Measurements from ENCODE around the gene TFE3. TPM values are rescaled to one million over a fixed set of nuclear protein-coding genes. Genes with fewer than 3 reads are reported as not detected.

TFE3 gene
- total RNA-seq, 1 experiment from 2014 or later, result 46.4 TPM

DNA sequence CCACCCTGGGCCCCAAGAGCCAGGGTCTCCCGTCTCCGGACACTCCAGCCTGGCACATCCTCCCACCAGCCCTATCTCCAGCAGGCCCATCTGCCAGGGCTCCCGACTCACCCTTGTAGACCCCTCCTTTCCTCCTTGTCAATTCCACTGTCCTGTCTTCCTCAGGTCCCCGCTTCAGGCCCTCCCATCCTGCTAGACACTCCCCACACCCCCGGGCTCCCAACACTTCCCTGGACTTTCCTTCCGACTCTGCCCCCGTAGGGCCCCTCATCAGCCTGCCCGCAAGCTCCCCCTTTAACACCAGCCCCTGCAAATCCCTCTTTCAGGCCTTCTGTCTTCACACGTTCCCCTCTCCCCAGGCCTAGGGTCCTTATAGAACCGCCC lies 29.5 kb upstream of the TFE3 start:
- TF ChIP-seq ESRRA (CRISPR knock-in tag; IDR thresholded peaks at IDR 0.05; ENCODE audit: borderline replicate concordance) (no peak), CREB1 (CRISPR knock-in tag; IDR thresholded peaks at IDR 0.05) (no peak), TP53 (CRISPR knock-in tag; IDR thresholded peaks at IDR 0.05) (no peak), NR3C1 (CRISPR knock-in tag; conservative IDR thresholded peaks at IDR 0.05; ENCODE audit: low read depth) (no peak), SP1 (CRISPR knock-in tag; conservative IDR thresholded peaks at IDR 0.05) (no peak), TEAD4 (CRISPR knock-in tag; IDR thresholded peaks at IDR 0.05) (no peak), NR2C2 (CRISPR knock-in tag; IDR thresholded peaks at IDR 0.05) (no peak), RORB (CRISPR knock-in tag; IDR thresholded peaks at IDR 0.05) (no peak), NFE2L1 (CRISPR knock-in tag; IDR thresholded peaks at IDR 0.05) (no peak), ZNF232 (CRISPR knock-in tag; IDR thresholded peaks at IDR 0.05) (no peak), ZBTB21 (CRISPR knock-in tag; IDR thresholded peaks at IDR 0.05; ENCODE audit: borderline replicate concordance) (no peak)
- TF ChIP-seq, protein P1, sequence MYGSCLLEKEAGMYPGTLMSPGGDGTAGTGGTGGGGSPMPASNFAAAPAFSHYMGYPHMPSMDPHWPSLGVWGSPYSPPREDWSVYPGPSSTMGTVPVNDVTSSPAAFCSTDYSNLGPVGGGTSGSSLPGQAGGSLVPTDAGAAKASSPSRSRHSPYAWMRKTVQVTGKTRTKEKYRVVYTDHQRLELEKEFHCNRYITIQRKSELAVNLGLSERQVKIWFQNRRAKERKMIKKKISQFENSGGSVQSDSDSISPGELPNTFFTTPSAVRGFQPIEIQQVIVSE (CRISPR knock-in tag; IDR thresholded peaks at IDR 0.05; ENCODE audit: borderline replicate concordance), result no peak
- TF ChIP-seq, protein P2, sequence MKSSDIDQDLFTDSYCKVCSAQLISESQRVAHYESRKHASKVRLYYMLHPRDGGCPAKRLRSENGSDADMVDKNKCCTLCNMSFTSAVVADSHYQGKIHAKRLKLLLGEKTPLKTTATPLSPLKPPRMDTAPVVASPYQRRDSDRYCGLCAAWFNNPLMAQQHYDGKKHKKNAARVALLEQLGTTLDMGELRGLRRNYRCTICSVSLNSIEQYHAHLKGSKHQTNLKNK (CRISPR knock-in tag; IDR thresholded peaks at IDR 0.05), result no peak
- TF ChIP-seq, protein P3, sequence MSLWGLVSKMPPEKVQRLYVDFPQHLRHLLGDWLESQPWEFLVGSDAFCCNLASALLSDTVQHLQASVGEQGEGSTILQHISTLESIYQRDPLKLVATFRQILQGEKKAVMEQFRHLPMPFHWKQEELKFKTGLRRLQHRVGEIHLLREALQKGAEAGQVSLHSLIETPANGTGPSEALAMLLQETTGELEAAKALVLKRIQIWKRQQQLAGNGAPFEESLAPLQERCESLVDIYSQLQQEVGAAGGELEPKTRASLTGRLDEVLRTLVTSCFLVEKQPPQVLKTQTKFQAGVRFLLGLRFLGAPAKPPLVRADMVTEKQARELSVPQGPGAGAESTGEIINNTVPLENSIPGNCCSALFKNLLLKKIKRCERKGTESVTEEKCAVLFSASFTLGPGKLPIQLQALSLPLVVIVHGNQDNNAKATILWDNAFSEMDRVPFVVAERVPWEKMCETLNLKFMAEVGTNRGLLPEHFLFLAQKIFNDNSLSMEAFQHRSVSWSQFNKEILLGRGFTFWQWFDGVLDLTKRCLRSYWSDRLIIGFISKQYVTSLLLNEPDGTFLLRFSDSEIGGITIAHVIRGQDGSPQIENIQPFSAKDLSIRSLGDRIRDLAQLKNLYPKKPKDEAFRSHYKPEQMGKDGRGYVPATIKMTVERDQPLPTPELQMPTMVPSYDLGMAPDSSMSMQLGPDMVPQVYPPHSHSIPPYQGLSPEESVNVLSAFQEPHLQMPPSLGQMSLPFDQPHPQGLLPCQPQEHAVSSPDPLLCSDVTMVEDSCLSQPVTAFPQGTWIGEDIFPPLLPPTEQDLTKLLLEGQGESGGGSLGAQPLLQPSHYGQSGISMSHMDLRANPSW (CRISPR knock-in tag; conservative IDR thresholded peaks at IDR 0.05; ENCODE audit: low read depth), result no peak
- TF ChIP-seq, protein P4, sequence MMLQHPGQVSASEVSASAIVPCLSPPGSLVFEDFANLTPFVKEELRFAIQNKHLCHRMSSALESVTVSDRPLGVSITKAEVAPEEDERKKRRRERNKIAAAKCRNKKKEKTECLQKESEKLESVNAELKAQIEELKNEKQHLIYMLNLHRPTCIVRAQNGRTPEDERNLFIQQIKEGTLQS (CRISPR knock-in tag; conservative IDR thresholded peaks at IDR 0.05), result no peak
- TF ChIP-seq, protein P5, sequence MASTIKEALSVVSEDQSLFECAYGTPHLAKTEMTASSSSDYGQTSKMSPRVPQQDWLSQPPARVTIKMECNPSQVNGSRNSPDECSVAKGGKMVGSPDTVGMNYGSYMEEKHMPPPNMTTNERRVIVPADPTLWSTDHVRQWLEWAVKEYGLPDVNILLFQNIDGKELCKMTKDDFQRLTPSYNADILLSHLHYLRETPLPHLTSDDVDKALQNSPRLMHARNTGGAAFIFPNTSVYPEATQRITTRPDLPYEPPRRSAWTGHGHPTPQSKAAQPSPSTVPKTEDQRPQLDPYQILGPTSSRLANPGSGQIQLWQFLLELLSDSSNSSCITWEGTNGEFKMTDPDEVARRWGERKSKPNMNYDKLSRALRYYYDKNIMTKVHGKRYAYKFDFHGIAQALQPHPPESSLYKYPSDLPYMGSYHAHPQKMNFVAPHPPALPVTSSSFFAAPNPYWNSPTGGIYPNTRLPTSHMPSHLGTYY (CRISPR knock-in tag; IDR thresholded peaks at IDR 0.05), result no peak
- Mint-ChIP-seq H3K36me3 (no peaks in the 10 kb centered on the region), H3K4me1 (peaks cover 11% of the 10 kb centered on the region), H3K27ac (no peak overlapping the region), H3K27me3 (ENCODE audit: low read depth) (no peaks in the 10 kb centered on the region), H3K9me3 (no peaks in the 10 kb centered on the region), H3K4me3 (peak overlapping the region; percentile 83)
- no peak for DNase-seq (ENCODE audit: low spot score)
- ChIA-PET POLR2A (no interaction called here), CTCF (no interaction called here)
- ATAC-seq, result no peak

DNA sequence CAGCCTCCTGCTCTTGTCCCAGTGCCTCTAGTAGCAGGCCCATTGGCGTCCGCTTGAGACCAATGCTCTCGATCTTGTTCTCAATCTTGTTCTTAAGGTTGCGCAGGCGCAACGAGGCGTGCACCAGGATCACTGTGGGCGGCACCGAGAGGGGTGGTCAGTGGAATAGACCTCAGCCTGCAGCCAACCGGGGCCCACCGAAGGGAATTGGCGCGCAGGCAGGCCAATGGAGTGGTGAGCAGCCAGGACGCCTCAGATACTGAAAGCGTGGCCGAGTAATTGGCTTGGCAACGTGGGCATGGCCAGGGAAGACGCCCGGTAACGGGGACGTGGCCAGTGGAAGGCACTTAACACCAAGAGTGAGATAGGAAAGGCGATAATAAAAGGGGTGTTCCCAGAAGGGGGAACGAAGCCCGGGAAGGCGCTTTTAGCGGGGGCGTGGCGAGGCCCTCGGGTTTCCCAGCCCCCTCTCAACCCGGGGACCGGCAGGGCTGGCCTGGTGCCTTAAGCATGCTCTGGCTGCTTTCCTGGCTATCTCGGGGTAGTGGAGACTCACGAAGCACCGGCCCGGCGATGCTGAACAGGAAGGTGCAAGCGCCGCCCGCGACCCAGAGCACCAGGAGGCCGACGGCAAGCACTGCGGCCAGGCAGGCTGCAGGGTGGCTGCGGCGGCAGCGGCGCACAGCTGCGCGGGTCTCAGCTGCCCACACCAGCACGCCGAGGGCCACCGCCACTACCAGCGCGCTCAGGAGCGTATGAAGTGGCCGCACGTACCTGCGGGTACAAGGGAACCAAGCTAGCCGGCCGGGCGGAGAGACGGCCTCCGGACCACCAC lies 28.9 kb upstream of the TFE3 start:
- Mint-ChIP-seq H3K9me3 (no peaks in the 10 kb centered on the region), H3K27me3 (ENCODE audit: low read depth) (no peaks in the 10 kb centered on the region), H3K36me3 (no peaks in the 10 kb centered on the region), H3K4me1 (peaks cover 11% of the 10 kb centered on the region), H3K27ac (peak overlapping the region; percentile 95), H3K4me3 (peak overlapping the region; percentile 83)
- TF ChIP-seq TEAD4 (CRISPR knock-in tag; IDR thresholded peaks at IDR 0.05), result no peak
- TF ChIP-seq, protein P6, sequence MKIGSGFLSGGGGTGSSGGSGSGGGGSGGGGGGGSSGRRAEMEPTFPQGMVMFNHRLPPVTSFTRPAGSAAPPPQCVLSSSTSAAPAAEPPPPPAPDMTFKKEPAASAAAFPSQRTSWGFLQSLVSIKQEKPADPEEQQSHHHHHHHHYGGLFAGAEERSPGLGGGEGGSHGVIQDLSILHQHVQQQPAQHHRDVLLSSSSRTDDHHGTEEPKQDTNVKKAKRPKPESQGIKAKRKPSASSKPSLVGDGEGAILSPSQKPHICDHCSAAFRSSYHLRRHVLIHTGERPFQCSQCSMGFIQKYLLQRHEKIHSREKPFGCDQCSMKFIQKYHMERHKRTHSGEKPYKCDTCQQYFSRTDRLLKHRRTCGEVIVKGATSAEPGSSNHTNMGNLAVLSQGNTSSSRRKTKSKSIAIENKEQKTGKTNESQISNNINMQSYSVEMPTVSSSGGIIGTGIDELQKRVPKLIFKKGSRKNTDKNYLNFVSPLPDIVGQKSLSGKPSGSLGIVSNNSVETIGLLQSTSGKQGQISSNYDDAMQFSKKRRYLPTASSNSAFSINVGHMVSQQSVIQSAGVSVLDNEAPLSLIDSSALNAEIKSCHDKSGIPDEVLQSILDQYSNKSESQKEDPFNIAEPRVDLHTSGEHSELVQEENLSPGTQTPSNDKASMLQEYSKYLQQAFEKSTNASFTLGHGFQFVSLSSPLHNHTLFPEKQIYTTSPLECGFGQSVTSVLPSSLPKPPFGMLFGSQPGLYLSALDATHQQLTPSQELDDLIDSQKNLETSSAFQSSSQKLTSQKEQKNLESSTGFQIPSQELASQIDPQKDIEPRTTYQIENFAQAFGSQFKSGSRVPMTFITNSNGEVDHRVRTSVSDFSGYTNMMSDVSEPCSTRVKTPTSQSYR (CRISPR knock-in tag; IDR thresholded peaks at IDR 0.05), result no peak
- TF ChIP-seq NFYB (CRISPR knock-in tag; conservative IDR thresholded peaks at IDR 0.05; ENCODE audit: low read depth), result peak; percentile 45; the same call in 1 of the 2 replicates
- ChIA-PET POLR2A (no interaction called here), CTCF (no interaction called here)
- DNase-seq (ENCODE audit: low spot score) (peak; percentile 76), ATAC-seq (peak; percentile 72)
